DMS79 (cell line): ENCODE results near the gene HLF.

Source experiments
- DNase-seq: peaks from one replicate; lab custom pipeline; 2025; lab: John Stamatoyannopoulos, UW

The HLF gene

DNA sequence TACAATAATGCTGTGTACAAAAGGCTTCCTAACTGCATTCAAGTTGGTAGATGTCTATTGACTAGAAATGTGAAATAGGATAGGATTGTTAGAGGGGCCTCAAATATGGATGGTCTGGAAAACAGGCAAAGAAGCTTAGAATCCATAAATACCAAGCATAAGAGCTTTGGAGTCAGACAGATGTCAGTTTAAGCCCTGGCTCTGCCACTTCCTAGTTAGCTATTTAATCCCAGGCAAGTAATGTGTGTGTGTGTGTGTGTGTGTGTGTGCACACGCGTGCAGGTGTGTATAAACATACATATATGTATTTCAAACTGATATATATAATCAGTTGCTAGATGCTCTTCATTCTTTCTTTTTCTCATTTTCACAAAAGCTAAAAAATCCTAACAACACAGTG is 90.2 kb downstream of the HLF start:
- no peak for DNase-seq

GRCh38 chr17:55356434-55357328 is 91.9 kb downstream of the HLF start:
- peak; percentile 34 for DNase-seq

- no peak for DNase-seq
Measured at GRCh38 chr17:55360971-55361370, 96.2 kb downstream of the HLF start.

DNA sequence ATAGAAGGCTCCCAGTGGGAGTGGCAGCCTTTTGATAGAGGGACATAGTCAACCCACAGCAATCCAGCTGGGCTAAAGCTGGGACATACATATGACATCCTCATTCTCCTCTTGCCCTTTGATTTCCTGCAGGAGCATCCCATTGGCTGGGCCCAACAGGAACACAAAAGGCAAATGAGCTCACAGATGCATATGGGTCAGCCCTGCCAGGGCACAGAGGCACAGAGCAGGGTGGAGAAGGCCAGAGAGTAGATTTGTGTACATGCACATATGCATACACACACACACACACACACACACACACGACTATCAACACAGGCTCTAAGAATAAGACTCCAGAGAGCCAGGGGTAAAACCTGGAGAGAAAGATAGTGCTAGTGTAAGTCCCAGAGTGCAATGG is 98.3 kb downstream of the HLF start:
- DNase-seq: no peak

GRCh38 chr17:55366020-55366481 is 101.3 kb downstream of the HLF start:
- no peak for DNase-seq

DNA sequence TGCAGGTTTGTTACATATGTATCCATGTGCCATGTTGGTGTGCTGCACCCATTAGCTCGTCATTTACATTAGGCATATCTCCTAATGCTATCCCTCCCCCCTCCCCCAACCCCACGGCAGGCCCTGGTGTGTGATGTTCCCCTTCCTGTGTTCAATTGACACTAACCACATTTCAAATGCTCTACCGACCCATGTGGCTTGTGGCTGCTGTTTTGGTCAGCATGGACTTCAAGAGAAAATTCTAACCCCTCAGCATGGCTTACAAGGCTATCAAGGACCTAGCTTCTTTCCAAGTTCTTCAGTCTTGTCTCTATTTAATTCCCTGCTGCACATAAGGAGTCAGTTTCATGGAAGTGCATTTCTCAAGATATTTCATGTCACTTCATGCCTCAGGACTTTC is 103.9 kb downstream of the HLF start:
- no peak for DNase-seq
